ENCODE data around the gene GJB5.

The GJB5 gene

DNA sequence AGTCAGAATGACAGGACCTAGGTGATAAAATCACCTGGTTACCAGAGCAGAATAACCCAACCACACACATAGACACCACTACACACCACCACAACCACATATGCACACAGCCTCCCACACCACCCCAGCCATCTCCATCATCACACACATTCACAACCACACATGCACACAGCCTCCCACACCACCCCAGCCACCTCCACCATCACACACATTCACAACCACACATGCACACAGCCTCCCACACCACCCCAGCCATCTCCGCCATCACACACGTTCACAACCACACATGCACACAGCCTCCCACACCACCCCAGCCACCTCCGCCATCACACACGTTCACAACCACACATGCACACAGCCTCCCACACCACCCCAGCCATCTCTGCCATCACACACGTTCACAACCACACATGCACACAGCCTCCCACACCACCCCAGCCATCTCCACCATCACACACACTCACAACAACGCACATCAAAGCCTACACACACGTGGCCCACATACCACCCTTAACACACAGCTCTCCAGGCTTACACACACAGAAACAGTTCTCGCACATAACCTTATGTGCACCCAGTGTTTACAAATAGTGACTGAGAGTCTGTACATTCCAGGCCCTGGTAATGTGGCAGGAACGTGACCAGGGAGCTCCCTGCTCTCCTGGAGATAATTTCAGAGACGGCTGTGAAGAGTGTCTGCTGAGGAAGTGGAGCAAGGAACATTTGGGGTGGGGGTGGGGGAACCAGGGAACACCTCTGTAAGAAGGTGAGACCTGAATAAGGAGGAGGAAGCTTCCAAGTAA, 22.9 kb downstream of the GJB5 start:
- DNase-seq: no peak

DNA sequence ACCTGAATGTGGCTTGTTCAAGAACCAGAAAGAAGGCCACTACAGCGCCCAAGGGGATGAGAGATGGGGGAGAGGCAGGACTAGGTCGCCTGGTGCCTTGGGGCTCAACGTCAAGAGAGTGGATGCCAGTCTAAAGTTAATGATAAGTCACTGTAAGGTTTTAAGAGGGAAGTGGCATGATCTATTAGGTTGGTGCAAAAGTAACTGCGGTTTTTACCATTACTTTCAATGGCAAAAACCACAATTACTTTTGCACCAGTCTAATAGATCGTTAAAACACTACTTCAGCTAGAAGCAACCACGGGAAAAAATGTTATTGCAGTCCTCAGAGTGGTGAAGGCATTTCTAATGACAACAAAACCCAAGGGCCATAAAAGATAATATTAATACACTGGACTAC, 23.5 kb downstream of the GJB5 start:
- DNase-seq: no peak

DNA sequence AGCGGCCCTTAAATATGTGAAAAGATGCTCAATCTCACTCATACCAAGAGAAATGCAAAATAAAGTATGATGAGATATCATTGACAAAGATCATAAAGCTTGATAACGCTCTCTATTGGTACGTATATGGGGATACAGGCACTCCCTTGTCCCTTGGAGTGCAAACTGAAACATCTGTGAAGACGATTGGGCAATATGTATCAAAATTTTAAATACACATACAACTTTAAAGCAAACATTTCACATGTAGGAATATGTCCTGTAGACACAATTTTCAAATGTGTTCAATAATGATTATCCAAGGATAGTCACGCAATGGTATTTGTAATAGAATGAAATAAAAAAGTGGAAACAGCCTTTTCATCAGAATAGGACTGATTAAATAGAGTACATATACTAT, 24.2 kb downstream of the GJB5 start:
- DNase-seq: no peak

DNA sequence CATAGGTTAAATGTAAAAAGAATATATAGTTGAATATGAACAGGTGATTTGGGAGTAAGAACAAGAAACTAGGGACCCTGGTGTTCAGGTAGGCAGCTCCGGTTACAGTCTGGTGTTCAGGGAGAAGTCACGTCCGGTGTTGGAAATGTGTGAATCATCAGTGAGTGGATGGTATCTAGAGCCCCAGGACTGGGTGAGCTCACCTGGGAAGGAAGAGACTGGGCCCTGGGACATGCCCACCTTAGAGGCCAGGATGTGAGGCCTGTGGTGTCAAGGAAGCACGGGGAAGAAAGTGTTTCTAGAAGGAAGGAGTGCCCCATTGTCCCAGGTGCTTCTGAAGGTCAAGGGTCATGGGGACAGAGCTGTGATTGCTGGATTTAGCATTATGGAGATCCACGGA, 24.7 kb downstream of the GJB5 start:
- DNase-seq: no peak

DNA sequence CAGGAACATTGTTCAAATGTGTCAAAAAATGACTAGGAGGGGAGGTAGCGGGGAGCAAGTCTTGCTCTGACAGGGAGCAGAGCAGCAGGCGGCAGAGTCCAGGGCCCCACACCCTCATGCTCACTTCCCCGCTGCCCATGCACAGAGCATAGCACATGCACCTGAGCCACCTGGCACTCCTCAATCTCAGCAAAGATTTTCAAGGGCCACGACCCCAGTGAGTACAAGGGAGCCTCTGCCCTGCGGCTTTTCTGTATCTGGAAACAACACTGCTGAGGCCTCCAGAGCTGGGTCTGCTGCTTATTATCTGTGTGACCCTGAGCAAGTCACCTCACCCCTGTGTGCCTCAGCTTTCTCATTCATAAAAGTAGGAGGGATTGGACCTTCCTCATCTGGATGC, 25.1 kb downstream of the GJB5 start:
- DNase-seq: no peak

DNA sequence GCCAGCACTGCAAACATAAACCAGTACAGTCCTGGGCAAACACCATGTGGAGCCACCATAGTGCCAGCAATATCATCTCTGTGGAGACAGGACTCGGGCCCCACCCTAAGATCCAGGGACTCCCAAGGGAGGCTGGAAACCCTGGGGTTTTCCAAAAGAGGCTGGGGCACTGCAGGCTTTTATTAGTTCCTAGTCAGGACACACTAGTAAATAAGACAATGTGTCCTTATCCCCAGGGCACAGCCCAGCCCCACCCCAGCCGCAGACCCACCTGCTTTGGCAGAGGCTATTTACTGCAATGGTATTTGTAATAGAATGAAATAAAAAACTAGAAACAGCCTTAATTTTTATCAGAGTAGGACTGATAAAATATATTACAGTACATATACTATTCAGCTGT, 25.7 kb downstream of the GJB5 start:
- DNase-seq: no peak

DNA sequence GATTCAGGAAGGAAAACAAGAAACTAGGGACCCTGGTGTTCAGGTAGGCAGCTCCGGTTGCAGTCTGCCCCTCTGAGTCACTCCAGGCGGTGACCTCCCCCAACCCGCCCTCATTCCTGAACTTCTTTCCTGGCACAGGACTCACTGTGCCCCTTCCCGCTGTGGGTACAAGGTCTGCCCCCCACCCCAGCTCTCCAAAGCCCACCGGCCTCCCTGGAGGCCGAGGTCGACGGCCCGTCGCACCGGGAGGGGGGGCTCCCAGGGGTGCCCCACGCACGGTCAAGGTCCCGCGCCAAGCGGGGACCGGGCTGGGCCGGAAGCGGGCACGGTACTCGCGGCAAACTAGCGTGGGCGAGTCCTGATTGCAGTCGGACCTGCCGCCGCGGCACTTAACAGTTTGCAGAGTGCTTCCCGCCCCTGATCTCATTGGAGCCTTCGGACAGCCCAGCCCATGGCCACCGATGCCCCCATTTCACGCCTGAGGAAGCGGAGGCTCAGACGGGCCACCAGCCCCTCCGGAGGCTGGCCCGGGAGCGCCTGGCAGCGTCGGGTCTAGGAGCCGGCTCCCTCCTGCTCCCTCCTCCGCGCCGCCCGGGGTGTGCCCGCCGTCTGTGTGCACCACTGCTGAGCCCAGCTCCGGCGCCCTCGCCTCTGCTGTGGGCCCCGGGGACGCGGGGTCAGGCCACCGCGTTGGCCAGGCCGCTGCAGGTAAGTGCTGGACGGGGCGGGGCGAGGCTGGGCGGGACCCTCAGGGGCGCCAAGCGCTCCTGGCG, 26.4 kb downstream of the GJB5 start, which contains the start of gene GJB3:
Gene GJB3 (plus strand): TSS at position 144 of the 773 bp plus-strand sequence. CDS start 3,549 bp downstream, outside the sequence.
- DNase-seq: no peak

DNA sequence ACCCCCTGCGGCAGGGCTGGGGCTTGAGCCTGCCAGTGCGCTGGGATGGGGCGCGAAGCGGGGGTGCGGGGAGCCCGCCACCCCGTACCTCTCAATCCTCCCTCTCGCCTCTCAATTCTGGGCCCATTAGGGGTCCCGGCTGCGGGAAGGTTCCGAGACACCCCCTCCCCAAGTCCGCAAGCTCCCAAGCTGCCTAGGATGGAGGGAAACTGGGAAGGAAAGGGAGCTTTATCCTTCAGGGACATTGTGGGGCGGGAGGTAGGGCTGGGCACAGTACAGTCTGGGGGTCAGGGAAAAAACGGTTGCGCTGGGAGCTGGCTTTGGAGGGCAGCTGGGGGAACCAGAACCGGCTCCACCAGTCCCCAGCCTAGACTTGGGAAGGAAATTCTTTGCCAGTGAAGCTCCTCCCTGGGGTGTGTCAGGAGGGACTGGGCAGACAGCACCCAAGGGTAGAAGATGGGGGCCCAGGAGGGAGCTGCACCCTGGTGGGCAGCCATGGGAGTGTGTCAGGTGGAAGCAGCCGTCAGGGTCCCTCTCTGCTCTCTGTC, 27.1 kb downstream of the GJB5 start:
- no peak for DNase-seq

DNA sequence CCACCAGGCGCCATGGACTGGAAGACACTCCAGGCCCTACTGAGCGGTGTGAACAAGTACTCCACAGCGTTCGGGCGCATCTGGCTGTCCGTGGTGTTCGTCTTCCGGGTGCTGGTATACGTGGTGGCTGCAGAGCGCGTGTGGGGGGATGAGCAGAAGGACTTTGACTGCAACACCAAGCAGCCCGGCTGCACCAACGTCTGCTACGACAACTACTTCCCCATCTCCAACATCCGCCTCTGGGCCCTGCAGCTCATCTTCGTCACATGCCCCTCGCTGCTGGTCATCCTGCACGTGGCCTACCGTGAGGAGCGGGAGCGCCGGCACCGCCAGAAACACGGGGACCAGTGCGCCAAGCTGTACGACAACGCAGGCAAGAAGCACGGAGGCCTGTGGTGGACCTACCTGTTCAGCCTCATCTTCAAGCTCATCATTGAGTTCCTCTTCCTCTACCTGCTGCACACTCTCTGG, 29.9 kb downstream of the GJB5 start:
- DNase-seq: no peak

DNA sequence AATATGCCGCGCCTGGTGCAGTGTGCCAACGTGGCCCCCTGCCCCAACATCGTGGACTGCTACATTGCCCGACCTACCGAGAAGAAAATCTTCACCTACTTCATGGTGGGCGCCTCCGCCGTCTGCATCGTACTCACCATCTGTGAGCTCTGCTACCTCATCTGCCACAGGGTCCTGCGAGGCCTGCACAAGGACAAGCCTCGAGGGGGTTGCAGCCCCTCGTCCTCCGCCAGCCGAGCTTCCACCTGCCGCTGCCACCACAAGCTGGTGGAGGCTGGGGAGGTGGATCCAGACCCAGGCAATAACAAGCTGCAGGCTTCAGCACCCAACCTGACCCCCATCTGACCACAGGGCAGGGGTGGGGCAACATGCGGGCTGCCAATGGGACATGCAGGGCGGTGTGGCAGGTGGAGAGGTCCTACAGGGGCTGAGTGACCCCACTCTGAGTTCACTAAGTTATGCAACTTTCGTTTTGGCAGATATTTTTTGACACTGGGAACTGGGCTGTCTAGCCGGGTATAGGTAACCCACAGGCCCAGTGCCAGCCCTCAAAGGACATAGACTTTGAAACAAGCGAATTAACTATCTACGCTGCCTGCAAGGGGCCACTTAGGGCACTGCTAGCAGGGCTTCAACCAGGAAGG, 30.5 kb downstream of the GJB5 start:
- DNase-seq: no peak

DNA sequence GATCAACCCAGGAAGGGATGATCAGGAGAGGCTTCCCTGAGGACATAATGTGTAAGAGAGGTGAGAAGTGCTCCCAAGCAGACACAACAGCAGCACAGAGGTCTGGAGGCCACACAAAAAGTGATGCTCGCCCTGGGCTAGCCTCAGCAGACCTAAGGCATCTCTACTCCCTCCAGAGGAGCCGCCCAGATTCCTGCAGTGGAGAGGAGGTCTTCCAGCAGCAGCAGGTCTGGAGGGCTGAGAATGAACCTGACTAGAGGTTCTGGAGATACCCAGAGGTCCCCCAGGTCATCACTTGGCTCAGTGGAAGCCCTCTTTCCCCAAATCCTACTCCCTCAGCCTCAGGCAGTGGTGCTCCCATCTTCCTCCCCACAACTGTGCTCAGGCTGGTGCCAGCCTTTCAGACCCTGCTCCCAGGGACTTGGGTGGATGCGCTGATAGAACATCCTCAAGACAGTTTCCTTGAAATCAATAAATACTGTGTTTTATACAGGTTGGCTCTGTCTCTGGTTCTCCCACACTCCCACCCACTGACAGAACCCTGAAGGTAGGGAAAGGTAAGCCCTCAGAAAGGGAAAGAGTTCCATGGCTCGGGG, 31.1 kb downstream of the GJB5 start:
- DNase-seq: no peak

DNA sequence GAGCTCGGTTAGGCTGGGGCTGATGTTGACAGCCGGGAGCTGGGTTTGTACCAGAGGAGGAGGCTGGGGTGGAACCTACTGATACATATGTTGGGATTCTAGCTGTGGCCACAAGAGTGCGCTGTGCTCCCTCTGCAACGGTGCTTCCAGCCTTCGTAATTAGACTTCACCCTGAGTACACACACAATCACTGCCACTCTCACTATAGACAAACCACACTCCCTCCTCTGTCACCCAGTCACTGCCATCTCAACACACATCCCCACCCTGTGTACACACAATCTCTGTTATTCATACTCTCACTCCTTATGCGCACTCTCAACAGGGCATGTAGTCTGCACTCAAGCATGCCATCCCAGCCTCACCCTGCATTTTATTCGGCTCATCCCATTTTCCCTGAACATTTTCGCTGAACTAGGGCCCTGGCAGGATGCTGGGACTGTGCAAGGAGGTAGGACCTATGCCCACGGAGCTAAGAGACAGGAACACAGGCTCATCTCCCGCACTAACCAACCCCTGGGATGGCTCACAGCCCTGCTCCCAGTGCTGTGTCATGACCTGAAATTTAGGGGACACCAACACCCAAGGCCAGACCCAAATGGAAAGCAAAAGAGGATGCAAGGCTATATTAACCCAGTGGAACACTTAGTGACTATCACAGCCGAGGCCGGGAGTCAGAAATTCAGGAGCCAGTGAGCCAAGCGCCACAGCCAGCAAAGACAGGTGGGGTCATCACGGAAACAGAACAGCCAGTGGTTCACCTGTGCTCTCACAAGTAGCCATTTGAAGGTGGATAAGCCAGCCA, 31.9 kb downstream of the GJB5 start:
- DNase-seq: peak; percentile 78

DNA sequence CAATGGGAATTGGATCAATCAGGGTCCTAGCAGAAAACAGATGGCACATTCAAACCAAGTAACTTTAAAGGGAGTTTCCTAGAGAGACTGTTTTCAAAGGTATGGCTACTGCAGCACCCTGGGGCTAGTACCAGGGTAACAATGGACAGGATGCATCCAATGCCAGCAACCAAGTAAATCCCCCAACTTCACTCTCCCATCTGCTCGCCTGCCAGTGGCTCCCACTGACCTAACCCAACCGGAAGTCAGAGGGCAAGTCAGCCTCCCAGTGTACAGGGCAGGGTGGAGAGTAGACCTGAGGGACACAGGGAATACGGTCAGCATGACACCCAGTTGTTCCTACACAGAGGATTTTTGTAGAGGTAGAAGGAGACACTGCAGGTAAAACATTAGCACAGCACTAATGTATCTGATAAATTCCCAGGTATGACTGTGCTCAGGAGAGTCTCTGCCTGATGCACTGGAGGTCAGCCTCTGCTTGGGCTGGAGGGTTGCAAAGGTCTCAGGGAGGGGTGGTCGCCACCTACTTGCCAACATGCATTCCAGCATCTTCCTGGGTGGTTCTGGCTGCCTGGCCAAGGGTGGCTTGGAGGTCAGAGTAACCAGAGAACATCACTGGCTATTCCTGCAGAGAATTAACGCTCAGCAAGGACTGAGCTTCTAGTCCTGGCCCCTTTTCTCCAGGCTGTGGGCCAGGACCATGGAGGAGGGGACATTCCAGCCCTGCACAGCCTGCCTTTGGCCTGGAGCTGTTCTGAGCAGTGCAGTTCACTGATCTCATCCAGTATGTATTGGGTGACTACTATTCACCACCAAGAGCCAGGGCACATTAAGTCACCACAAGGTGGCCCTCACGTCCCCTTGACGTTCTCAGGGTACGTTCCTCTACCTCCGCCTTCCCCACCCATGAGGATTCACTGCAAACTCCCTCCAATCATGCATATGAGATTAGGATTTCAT, 32.9 kb downstream of the GJB5 start:
- DNase-seq: no peak

DNA sequence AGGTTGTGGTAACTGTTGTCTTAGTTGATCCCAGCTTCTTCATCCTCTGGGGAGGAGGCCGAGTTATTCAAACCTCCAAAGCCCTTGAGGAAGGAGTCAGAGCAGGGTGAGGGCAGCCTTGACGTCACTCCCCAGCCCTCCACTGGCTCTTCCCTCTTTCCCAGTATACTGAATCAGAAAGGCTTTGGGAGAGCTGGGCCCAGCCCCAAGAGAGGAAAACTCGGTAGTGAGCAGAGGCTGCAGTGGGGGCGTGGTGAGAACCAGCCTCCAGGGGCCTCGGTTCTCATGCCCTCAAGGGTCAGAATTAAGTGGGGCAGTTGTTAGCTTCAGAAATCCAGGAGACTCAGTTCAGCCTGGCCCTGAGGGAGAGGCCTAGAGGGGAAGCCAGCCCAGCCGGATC, 36.1 kb downstream of the GJB5 start:
- DNase-seq: no peak

DNA sequence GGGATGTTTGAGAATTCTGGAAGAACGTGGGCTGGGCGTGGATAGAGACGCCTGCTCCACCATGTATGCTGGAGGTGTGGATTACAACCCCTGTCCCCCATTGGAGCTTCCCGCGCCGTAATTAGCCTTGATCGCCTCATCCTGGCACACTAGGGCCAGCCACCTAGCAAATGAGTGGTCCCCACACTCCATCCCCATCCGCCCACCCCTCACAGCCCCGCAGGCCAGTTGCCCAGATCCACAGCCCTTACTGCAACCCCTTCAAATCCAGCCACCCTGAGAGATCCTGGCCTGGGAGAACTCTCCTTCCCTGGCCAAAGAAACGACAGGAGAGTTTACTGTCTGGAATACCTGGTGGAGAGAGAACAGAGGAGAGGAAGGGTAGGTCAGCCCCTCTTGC, 37.6 kb downstream of the GJB5 start:
- DNase-seq: no peak

DNA sequence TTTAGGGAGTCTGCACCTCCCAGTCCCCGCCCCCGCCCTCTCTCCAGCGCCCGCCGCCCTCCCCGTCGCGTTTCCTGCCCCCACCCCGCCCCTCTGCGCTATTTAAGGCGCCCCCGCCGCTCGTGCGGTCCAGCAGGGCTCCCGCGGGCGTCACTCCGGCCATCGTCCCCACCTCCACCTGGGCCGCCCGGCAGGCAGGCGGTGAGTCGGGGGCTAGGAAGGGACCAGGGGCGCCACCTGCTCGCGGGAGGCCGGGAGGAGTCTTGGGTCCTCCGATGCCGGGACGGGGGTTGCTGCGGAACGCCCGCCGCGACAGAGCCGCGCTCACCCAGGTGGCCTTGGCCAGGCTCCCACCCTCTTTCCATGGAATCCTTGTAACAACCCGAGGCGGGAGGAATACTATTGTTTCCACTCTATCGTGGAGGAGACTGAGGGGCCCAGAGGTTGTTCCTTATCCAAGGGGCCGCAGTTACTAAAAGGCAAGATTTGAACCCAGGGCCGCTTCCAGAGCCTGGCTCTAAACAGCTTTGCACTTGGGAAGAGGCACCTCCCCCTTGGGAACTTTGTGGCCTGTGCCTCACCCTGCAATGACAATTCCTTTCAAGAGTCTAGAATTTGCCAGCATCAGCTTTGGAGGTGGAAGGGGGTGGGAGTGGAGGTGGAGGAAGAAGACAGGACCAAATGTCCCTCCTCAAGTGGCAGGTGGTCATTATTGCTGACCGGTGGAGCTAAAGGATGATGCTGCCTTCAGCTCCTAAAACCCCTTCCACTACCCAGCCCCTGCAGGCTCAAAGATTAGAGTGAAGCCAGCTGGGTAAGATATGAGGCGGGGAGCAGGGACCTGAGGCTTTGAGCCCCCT, 38.3 kb downstream of the GJB5 start, which contains the start of gene GJA4:
Gene GJA4 (plus strand): TSS at position 132 of the 860 bp plus-strand sequence. CDS start 1,215 bp downstream, outside the sequence.
- DNase-seq: no peak

DNA sequence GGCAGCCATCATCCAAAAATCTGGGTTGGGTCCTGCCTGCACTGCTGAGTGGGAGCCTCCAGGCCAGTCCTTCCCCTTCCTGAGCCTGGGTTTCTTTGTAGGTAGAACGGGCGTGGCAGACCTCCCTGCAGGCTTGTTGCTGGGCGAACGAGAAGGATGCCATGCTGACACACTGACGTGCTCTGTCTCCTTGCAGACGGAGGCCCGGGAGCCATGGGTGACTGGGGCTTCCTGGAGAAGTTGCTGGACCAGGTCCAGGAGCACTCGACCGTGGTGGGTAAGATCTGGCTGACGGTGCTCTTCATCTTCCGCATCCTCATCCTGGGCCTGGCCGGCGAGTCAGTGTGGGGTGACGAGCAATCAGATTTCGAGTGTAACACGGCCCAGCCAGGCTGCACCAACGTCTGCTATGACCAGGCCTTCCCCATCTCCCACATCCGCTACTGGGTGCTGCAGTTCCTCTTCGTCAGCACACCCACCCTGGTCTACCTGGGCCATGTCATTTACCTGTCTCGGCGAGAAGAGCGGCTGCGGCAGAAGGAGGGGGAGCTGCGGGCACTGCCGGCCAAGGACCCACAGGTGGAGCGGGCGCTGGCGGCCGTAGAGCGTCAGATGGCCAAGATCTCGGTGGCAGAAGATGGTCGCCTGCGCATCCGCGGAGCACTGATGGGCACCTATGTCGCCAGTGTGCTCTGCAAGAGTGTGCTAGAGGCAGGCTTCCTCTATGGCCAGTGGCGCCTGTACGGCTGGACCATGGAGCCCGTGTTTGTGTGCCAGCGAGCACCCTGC, 39.3 kb downstream of the GJB5 start:
- DNase-seq: no peak

DNA sequence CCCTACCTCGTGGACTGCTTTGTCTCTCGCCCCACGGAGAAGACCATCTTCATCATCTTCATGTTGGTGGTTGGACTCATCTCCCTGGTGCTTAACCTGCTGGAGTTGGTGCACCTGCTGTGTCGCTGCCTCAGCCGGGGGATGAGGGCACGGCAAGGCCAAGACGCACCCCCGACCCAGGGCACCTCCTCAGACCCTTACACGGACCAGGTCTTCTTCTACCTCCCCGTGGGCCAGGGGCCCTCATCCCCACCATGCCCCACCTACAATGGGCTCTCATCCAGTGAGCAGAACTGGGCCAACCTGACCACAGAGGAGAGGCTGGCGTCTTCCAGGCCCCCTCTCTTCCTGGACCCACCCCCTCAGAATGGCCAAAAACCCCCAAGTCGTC, 39.9 kb downstream of the GJB5 start:
- DNase-seq: no peak

DNA sequence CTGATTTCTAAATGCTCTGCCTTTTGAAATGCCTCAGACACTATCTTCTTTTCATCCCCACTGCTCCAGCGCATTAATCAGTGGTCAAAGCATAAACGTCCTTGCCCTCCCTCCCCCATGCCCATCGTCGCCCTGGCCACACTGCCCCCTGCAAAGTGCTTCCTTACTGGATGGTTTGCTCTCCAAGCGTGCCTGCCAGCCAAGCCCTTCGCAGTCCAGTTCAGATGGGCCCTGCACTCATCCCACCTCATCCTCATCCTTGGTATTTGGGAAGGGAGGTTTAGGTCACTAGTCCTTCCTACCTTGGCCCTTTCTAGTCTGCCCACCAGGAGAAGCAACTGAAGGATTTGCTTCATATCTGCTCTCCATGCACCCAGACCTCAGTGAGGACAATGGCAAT, 41.1 kb downstream of the GJB5 start:
- DNase-seq: no peak
